Measurements from ENCODE around the gene CCS. TPM values are rescaled to one million over a fixed set of nuclear protein-coding genes. Genes with fewer than 3 reads are reported as not detected.

Gene CCS
- total and polyA plus RNA-seq, 9 of the 15 experiments (the other 6 are each of a cell fraction or from before 2014, with no cell fraction given): 1.1 to 46.6 (median 26.8) TPM

DNA sequence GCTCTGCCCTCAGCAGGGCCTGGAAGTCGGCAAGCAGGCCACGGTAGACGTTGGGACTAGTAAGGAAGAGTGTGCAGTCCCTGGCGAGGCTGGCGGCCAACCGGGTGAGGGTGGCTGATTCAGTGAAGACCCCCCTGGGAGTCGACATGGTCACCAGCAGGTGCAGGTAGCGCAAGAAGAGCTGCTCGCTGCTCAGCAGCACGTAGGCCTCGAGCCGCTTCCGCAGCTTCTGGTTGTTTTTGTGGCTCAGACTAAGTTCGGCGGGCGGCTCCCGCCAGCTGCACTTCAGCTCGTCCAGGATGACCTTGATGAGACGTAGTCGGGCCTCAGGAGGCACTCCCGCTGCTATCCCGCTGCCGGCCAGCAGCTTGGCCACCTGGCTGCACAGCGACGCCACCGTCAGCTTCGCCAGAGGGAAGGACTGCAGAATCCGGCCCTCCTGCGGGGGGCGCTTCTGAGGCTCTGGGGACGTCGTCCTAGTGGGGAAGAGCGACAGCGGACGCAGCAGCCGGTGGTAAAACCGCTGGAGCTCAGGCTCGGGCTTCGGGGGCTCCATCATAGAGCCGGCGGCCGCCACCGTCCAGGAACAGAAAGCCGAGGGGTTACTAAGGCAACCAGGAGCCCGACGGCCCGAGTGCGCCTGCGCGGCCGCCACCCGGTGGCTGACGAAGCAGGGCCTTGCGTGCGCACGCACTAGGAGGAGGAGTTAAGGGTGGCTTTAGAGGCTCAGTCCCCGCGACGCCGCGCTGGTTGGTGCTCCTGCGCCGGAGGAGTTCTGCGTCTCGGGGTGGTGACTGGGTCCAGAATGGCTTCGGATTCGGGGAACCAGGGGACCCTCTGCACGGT is at the start of gene CCS, which contains the start of gene CCDC87 (continued):
- TF ChIP-seq, protein P1, sequence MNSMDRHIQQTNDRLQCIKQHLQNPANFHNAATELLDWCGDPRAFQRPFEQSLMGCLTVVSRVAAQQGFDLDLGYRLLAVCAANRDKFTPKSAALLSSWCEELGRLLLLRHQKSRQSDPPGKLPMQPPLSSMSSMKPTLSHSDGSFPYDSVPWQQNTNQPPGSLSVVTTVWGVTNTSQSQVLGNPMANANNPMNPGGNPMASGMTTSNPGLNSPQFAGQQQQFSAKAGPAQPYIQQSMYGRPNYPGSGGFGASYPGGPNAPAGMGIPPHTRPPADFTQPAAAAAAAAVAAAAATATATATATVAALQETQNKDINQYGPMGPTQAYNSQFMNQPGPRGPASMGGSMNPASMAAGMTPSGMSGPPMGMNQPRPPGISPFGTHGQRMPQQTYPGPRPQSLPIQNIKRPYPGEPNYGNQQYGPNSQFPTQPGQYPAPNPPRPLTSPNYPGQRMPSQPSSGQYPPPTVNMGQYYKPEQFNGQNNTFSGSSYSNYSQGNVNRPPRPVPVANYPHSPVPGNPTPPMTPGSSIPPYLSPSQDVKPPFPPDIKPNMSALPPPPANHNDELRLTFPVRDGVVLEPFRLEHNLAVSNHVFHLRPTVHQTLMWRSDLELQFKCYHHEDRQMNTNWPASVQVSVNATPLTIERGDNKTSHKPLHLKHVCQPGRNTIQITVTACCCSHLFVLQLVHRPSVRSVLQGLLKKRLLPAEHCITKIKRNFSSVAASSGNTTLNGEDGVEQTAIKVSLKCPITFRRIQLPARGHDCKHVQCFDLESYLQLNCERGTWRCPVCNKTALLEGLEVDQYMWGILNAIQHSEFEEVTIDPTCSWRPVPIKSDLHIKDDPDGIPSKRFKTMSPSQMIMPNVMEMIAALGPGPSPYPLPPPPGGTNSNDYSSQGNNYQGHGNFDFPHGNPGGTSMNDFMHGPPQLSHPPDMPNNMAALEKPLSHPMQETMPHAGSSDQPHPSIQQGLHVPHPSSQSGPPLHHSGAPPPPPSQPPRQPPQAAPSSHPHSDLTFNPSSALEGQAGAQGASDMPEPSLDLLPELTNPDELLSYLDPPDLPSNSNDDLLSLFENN (IDR thresholded peaks at IDR 0.05; ENCODE audit: low read depth in 2 of 2, low read length in 2 of 2): no peak
- TF ChIP-seq, protein P2, sequence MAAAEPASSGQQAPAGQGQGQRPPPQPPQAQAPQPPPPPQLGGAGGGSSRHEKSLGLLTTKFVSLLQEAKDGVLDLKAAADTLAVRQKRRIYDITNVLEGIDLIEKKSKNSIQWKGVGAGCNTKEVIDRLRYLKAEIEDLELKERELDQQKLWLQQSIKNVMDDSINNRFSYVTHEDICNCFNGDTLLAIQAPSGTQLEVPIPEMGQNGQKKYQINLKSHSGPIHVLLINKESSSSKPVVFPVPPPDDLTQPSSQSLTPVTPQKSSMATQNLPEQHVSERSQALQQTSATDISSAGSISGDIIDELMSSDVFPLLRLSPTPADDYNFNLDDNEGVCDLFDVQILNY (CRISPR knock-in tag; IDR thresholded peaks at IDR 0.05): no peak
- TF ChIP-seq, protein P3, sequence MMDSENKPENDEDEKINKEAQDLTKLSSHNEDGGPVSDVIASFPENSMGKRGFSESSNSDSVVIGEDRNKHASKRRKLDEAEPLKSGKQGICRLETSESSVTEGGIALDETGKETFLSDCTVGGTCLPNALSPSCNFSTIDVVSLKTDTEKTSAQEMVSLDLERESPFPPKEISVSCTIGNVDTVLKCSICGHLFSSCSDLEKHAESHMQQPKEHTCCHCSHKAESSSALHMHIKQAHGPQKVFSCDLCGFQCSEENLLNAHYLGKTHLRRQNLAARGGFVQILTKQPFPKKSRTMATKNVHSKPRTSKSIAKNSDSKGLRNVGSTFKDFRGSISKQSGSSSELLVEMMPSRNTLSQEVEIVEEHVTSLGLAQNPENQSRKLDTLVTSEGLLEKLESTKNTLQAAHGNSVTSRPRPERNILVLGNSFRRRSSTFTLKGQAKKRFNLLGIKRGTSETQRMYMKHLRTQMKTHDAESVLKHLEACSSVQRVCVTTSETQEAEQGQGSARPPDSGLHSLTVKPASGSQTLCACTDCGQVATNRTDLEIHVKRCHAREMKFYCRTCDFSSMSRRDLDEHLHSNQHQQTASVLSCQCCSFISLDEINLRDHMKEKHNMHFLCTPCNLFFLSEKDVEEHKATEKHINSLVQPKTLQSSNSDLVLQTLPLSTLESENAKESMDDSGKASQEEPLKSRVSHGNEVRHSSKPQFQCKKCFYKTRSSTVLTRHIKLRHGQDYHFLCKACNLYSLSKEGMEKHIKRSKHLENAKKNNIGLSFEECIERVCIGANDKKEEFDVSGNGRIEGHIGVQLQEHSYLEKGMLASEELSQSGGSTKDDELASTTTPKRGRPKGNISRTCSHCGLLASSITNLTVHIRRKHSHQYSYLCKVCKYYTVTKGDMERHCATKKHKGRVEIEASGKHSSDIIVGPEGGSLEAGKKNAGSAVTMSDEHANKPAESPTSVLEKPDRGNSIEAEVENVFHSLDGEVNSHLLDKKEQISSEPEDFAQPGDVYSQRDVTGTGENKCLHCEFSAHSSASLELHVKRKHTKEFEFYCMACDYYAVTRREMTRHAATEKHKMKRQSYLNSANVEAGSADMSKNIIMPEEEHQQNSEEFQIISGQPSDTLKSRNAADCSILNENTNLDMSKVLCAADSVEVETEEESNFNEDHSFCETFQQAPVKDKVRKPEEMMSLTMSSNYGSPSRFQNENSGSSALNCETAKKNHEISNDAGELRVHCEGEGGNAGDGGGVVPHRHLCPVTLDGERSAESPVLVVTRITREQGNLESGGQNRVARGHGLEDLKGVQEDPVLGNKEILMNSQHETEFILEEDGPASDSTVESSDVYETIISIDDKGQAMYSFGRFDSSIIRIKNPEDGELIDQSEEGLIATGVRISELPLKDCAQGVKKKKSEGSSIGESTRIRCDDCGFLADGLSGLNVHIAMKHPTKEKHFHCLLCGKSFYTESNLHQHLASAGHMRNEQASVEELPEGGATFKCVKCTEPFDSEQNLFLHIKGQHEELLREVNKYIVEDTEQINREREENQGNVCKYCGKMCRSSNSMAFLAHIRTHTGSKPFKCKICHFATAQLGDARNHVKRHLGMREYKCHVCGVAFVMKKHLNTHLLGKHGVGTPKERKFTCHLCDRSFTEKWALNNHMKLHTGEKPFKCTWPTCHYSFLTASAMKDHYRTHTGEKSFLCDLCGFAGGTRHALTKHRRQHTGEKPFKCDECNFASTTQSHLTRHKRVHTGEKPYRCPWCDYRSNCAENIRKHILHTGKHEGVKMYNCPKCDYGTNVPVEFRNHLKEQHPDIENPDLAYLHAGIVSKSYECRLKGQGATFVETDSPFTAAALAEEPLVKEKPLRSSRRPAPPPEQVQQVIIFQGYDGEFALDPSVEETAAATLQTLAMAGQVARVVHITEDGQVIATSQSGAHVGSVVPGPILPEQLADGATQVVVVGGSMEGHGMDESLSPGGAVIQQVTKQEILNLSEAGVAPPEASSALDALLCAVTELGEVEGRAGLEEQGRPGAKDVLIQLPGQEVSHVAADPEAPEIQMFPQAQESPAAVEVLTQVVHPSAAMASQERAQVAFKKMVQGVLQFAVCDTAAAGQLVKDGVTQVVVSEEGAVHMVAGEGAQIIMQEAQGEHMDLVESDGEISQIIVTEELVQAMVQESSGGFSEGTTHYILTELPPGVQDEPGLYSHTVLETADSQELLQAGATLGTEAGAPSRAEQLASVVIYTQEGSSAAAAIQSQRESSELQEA (IDR thresholded peaks at IDR 0.05; ENCODE audit: low read depth): no peak
- TF ChIP-seq EP300 (IDR thresholded peaks at IDR 0.05; ENCODE audit: low read length): no peak
- no peak for TF ChIP-seq SREBF1 (IDR thresholded peaks at IDR 0.05; ENCODE audit: borderline replicate concordance, low read depth, low read length)
- TF ChIP-seq ZNF311 (CRISPR knock-in tag; IDR thresholded peaks at IDR 0.05): no peak
- 0 out of 2 replicates have a peak, but pooled peaks have one; percentile 30 for TF ChIP-seq TCF3 (CRISPR knock-in tag; IDR thresholded peaks at IDR 0.05)
- TF ChIP-seq, protein P4, sequence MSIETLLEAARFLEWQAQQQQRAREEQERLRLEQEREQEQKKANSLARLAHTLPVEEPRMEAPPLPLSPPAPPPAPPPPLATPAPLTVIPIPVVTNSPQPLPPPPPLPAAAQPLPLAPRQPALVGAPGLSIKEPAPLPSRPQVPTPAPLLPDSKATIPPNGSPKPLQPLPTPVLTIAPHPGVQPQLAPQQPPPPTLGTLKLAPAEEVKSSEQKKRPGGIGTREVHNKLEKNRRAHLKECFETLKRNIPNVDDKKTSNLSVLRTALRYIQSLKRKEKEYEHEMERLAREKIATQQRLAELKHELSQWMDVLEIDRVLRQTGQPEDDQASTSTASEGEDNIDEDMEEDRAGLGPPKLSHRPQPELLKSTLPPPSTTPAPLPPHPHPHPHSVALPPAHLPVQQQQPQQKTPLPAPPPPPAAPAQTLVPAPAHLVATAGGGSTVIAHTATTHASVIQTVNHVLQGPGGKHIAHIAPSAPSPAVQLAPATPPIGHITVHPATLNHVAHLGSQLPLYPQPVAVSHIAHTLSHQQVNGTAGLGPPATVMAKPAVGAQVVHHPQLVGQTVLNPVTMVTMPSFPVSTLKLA (conservative IDR thresholded peaks at IDR 0.05): peak in 1 of 2 experiments; percentile 82; a peak in 3 of 4 replicates
- TF ChIP-seq ZSCAN32 (CRISPR knock-in tag; IDR thresholded peaks at IDR 0.05): no peak
